HUES48 (cell line): Measurements from ENCODE around the gene RAB4A.

ENCODE experiments used
- H3K27ac ChIP-seq: one replicate; pipeline ENCODE4 v1.7.0; 2013; ENCODE audit warnings: low read depth, low read length, inconsistent platforms
- H3K27me3 ChIP-seq: 2 replicates; pipeline ENCODE4 v1.6.1; 2013; ENCODE audit warnings: mild to moderate bottlenecking, low read length; ENCODE audit not compliant: control insufficient read depth, insufficient read depth
- H3K36me3 ChIP-seq: 2 replicates; pipeline ENCODE4 v1.6.1; 2013; ENCODE audit warnings: low read length; ENCODE audit not compliant: control insufficient read depth, insufficient read depth
- H3K4me1 ChIP-seq: 2 replicates; pipeline ENCODE4 v1.6.1; 2013; ENCODE audit warnings: mild to moderate bottlenecking, low read length; ENCODE audit not compliant: control insufficient read depth, insufficient read depth
- H3K4me3 ChIP-seq: 2 replicates; pipeline ENCODE4 v1.5.1; 2013; ENCODE audit warnings: mild to moderate bottlenecking, low read depth, low read length
- H3K9ac ChIP-seq: 2 replicates; pipeline ENCODE4 v1.6.1; 2013; ENCODE audit warnings: mild to moderate bottlenecking, low read depth, low read length, moderate library complexity
- H3K9me3 ChIP-seq: 2 replicates; pipeline ENCODE4 v1.6.1; 2013; ENCODE audit warnings: low read length; ENCODE audit not compliant: control insufficient read depth, insufficient read depth

Gene RAB4A

GRCh38 chr1:229298887-229299503 lies 28.1 kb downstream of the RAB4A start:
- H3K27ac ChIP-seq = no peak overlapping the region
- H3K4me1 ChIP-seq = no peaks in the 10 kb centered on the region
- no peaks in the 10 kb centered on the region for H3K9me3 ChIP-seq
- H3K9ac ChIP-seq = no peak overlapping the region
- H3K36me3 ChIP-seq = peaks cover 58% of the 10 kb centered on the region
- no peaks in the 10 kb centered on the region for H3K27me3 ChIP-seq
- H3K4me3 ChIP-seq = no peak overlapping the region

- no peaks in the 10 kb centered on the region for H3K27me3 ChIP-seq
- no peak overlapping the region for H3K27ac ChIP-seq
- no peak overlapping the region for H3K4me3 ChIP-seq
- no peaks in the 10 kb centered on the region for H3K9me3 ChIP-seq
- H3K36me3 ChIP-seq = peaks cover 69% of the 10 kb centered on the region
- H3K9ac ChIP-seq = no peak overlapping the region
- H3K4me1 ChIP-seq = no peaks in the 10 kb centered on the region
Measured at GRCh38 chr1:229300099-229300757, 29.3 kb downstream of the RAB4A start.

GRCh38 chr1:229302740-229303139 lies 31.8 kb downstream of the RAB4A start:
- no peak overlapping the region for H3K4me3 ChIP-seq
- no peaks in the 10 kb centered on the region for H3K27me3 ChIP-seq
- H3K36me3 ChIP-seq = peaks cover 73% of the 10 kb centered on the region
- H3K9ac ChIP-seq = no peak overlapping the region
- no peaks in the 10 kb centered on the region for H3K9me3 ChIP-seq
- H3K27ac ChIP-seq = no peak overlapping the region
- H3K4me1 ChIP-seq = no peaks in the 10 kb centered on the region

GRCh38 chr1:229303855-229304254 lies 32.9 kb downstream of the RAB4A start:
- Histone ChIP-seq H3K27ac (no peak overlapping the region), H3K36me3 (peaks cover 69% of the 10 kb centered on the region), H3K4me1 (no peaks in the 10 kb centered on the region), H3K9me3 (no peaks in the 10 kb centered on the region), H3K9ac (no peak overlapping the region), H3K27me3 (no peaks in the 10 kb centered on the region), H3K4me3 (no peak overlapping the region)

- no peak overlapping the region for H3K27ac ChIP-seq
- no peak overlapping the region for H3K9ac ChIP-seq
- H3K27me3 ChIP-seq = no peaks in the 10 kb centered on the region
- H3K4me1 ChIP-seq = no peaks in the 10 kb centered on the region
- H3K9me3 ChIP-seq = no peaks in the 10 kb centered on the region
- H3K4me3 ChIP-seq = no peak overlapping the region
- H3K36me3 ChIP-seq = peaks cover 54% of the 10 kb centered on the region
Measured at GRCh38 chr1:229305392-229305791, 34.5 kb downstream of the RAB4A start.

- H3K4me3 ChIP-seq = no peak overlapping the region
- H3K27ac ChIP-seq = no peak overlapping the region
- no peaks in the 10 kb centered on the region for H3K27me3 ChIP-seq
- no peak overlapping the region for H3K9ac ChIP-seq
- H3K9me3 ChIP-seq = no peaks in the 10 kb centered on the region
- H3K4me1 ChIP-seq = no peaks in the 10 kb centered on the region
- peaks cover 30% of the 10 kb centered on the region for H3K36me3 ChIP-seq
Measured at GRCh38 chr1:229309074-229309473, 38.2 kb downstream of the RAB4A start.

- H3K36me3 ChIP-seq = peaks cover 23% of the 10 kb centered on the region
- H3K27me3 ChIP-seq = no peaks in the 10 kb centered on the region
- no peak overlapping the region for H3K9ac ChIP-seq
- H3K27ac ChIP-seq = no peak overlapping the region
- H3K4me3 ChIP-seq = no peak overlapping the region
- H3K4me1 ChIP-seq = no peaks in the 10 kb centered on the region
- H3K9me3 ChIP-seq = no peaks in the 10 kb centered on the region
Measured at GRCh38 chr1:229309684-229310083, 38.8 kb downstream of the RAB4A start.

GRCh38 chr1:229310833-229311232 lies 39.9 kb downstream of the RAB4A start:
- H3K9ac ChIP-seq = no peak overlapping the region
- no peaks in the 10 kb centered on the region for H3K4me1 ChIP-seq
- H3K9me3 ChIP-seq = no peaks in the 10 kb centered on the region
- H3K27me3 ChIP-seq = no peaks in the 10 kb centered on the region
- no peak overlapping the region for H3K27ac ChIP-seq
- no peak overlapping the region for H3K4me3 ChIP-seq
- H3K36me3 ChIP-seq = peaks cover 19% of the 10 kb centered on the region

GRCh38 chr1:229316166-229316565 lies 45.3 kb downstream of the RAB4A start:
- H3K27ac ChIP-seq = no peak overlapping the region
- no peaks in the 10 kb centered on the region for H3K4me1 ChIP-seq
- H3K4me3 ChIP-seq = no peak overlapping the region
- no peak overlapping the region for H3K9ac ChIP-seq
- no peaks in the 10 kb centered on the region for H3K27me3 ChIP-seq
- peaks cover 4% of the 10 kb centered on the region; the same call in 1 of the 2 replicates for H3K36me3 ChIP-seq
- no peaks in the 10 kb centered on the region for H3K9me3 ChIP-seq

- H3K27ac ChIP-seq = no peak overlapping the region
- H3K36me3 ChIP-seq = peaks cover 17% of the 10 kb centered on the region
- no peaks in the 10 kb centered on the region for H3K9me3 ChIP-seq
- H3K4me1 ChIP-seq = no peaks in the 10 kb centered on the region
- no peaks in the 10 kb centered on the region for H3K27me3 ChIP-seq
- no peak overlapping the region for H3K4me3 ChIP-seq
- H3K9ac ChIP-seq = no peak overlapping the region
Measured at GRCh38 chr1:229318056-229318455, 47.1 kb downstream of the RAB4A start.

GRCh38 chr1:229319487-229319886 lies 48.6 kb downstream of the RAB4A start:
- H3K9me3 ChIP-seq = no peaks in the 10 kb centered on the region
- H3K36me3 ChIP-seq = peaks cover 31% of the 10 kb centered on the region
- no peak overlapping the region for H3K9ac ChIP-seq
- no peaks in the 10 kb centered on the region for H3K27me3 ChIP-seq
- no peaks in the 10 kb centered on the region for H3K4me1 ChIP-seq
- no peak overlapping the region for H3K4me3 ChIP-seq
- H3K27ac ChIP-seq = no peak overlapping the region
